NK-92 (cell line): ENCODE data around the gene TUBA8.
"Not testable (repeated sequence)": the region's sequence is repeated elsewhere in the genome, so short reads cannot be mapped to it uniquely, and the experiment has no call there.

Experiments used
- DNase-seq: peaks from one replicate; lab custom pipeline; 2025; ENCODE audit not compliant: unreplicated experiment; lab: John Stamatoyannopoulos, UW

The TUBA8 gene

GRCh38 chr22:18105981-18106380 lies 4.6 kb upstream of the TUBA8 start:
- DNase-seq: not testable (repeated sequence)

- DNase-seq: not testable (repeated sequence)
These were observed 3.9 kb upstream of the TUBA8 start for GRCh38 chr22:18106550-18107341.

GRCh38 chr22:18108187-18108586 lies 2.4 kb upstream of the TUBA8 start:
- no peak for DNase-seq

GRCh38 chr22:18109410-18110193 lies 1.0 kb upstream of the TUBA8 start:
- DNase-seq: no peak

GRCh38 chr22:18110954-18111758 lies 547 bp downstream of the TUBA8 start:
- no peak for DNase-seq

- DNase-seq: no peak
These were observed 1.2 kb downstream of the TUBA8 start for GRCh38 chr22:18111759-18112330.

GRCh38 chr22:18112440-18112839 lies 1.8 kb downstream of the TUBA8 start:
- no peak for DNase-seq

GRCh38 chr22:18113680-18114394 lies 3.2 kb downstream of the TUBA8 start:
- no peak for DNase-seq

GRCh38 chr22:18114495-18114894 lies 3.9 kb downstream of the TUBA8 start:
- DNase-seq: no peak

- DNase-seq: no peak
These were observed 4.5 kb downstream of the TUBA8 start for GRCh38 chr22:18114976-18115652.

GRCh38 chr22:18115906-18116371 lies 5.3 kb downstream of the TUBA8 start:
- no peak for DNase-seq

- no peak for DNase-seq
These were observed 6.0 kb downstream of the TUBA8 start for GRCh38 chr22:18116634-18117033.

- no peak for DNase-seq
These were observed 7.8 kb downstream of the TUBA8 start for GRCh38 chr22:18118345-18118915.

GRCh38 chr22:18119409-18120110 lies 9.0 kb downstream of the TUBA8 start:
- DNase-seq: no peak

GRCh38 chr22:18120857-18121256 lies 10.2 kb downstream of the TUBA8 start:
- no peak for DNase-seq

- no peak for DNase-seq
These were observed 10.9 kb downstream of the TUBA8 start for GRCh38 chr22:18121506-18121905.

GRCh38 chr22:18121954-18122554 lies 11.4 kb downstream of the TUBA8 start:
- DNase-seq: no peak

GRCh38 chr22:18123476-18124025 lies 12.9 kb downstream of the TUBA8 start:
- DNase-seq: not testable (repeated sequence)
